GM18907 (cell line): ENCODE data around the gene BSN.
A peak's percentile ranks its signal among the peaks of the same experiment; 100 is the strongest.
"Not testable (repeated sequence)": the region's sequence is repeated elsewhere in the genome, so short reads cannot be mapped to it uniquely, and the experiment has no call there.

Source experiments
- ATAC-seq: cut with Tn5 transposase; IDR thresholded peaks from one replicate; pipeline ENCODE4 v1.9.1; 2021; ENCODE audit warnings: mild to moderate bottlenecking, moderate library complexity; ENCODE audit not compliant: unreplicated experiment

BSN gene

DNA sequence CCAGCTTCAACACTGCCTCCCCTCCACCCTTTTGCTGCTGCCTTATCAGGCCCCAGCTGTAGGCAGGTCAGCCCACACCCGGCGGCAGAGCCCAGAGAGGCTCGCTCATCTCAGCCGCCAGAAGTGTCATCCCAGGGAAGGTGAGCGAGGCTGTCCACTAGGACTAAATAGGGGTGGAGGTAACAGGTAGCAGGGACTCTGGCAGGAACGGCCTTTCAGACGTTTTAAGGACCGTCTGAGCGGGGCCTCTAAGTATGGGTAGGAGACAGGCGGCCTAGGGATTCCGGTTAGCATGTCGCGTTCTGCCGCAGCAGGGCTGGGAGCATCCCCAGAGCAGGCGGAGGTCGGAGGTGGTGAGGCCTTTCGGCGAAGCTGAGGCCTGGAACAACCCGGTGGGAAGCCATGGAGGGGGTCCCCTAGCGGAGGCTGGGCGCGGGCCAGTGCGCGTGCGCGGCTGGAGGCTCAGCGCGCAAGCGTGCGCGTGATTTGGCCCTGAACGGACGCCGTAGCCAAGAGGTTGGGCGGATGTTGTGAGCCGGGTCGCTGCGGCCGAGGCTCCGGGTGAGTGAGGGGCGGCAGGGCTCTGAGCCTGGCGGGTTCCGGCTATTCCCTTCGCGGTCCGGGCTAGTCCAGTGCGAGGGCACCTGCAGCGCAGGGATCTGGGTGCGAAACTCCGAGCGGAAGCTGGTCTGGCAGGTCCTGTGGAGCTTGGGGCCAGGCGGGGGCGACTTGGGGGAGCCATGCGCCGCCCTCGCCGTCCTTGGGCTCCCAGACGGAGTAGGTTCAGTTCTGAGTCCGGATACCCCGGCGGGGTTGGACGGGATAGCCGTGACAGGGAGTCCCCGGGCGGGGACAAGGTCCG, 135.0 kb downstream of the BSN start, which contains the start of the genes MST1 and RNF123:
MST1 (minus strand) TSS at position 429 of the 862 bp plus-strand sequence. CDS start 783 bp downstream, outside the sequence.
RNF123 (plus strand) TSS at position 512 of the 862 bp plus-strand sequence. CDS start 1,609 bp downstream, outside the sequence.
- peak; percentile 56 for ATAC-seq

DNA sequence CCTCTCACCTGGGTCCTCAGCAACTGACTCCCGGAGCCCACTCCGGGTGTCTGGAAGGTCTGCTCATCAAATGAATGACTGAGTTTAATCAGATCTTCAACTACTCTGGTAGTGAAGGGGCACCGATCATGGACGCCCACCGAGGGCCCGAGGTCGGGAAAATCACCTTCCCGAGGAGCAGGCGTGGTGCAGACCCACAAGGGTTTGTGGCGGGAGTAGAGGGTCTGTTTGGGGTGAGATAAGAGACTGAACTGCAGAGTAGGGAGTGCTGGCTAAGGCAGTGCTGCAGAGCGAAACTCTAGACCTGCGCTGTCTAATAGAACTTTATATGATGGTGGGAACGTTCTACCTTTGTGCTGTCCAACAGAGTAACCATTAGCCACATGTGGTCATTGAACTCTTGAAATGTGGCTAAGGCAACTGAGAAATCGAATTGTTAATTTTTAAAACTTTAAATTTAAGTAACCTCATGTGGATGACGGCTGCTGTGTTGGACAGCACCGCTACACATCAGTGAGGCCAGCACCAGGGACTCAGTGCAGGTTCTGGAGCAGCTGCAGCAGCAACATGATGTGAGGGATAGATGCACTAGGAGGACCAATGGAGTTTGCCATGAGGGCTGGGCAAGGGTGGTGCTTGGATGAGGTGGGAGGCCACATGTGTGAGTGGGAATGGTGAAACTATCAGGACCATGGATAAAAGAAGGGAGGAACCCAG, 135.8 kb downstream of the BSN start:
- peak; percentile 1 for ATAC-seq

- not testable (repeated sequence) for ATAC-seq
Measured at GRCh38 chr3:49690856-49691255, 136.6 kb downstream of the BSN start.

DNA sequence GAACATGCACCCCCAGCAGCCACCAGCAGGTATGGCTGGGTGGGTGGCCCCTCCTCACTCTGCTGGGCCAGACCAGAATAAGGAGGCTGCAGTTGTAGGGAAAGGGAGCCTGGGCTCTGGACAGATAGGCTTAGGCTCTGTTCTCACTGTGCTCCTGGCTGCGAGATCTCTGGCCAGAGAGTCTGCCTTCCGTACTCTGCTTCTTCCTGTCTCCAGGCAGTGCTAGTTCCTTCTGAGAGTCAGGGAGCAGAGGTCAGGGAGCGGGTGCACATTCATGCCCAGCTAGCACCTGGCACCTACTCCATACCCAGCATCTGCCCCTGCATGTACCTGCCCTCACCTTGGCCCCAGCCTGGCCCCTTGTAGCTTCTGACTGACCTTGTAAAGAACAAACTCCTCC, 137.2 kb downstream of the BSN start:
- ATAC-seq: not testable (repeated sequence)

GRCh38 chr3:49694409-49695070, 140.3 kb downstream of the BSN start:
- ATAC-seq: not testable (repeated sequence)

GRCh38 chr3:49695350-49696015, 141.2 kb downstream of the BSN start:
- not testable (repeated sequence) for ATAC-seq

GRCh38 chr3:49699281-49699979, 145.2 kb downstream of the BSN start:
- ATAC-seq: no peak

- ATAC-seq: no peak
Measured at GRCh38 chr3:49700014-49700413, 145.7 kb downstream of the BSN start.

DNA sequence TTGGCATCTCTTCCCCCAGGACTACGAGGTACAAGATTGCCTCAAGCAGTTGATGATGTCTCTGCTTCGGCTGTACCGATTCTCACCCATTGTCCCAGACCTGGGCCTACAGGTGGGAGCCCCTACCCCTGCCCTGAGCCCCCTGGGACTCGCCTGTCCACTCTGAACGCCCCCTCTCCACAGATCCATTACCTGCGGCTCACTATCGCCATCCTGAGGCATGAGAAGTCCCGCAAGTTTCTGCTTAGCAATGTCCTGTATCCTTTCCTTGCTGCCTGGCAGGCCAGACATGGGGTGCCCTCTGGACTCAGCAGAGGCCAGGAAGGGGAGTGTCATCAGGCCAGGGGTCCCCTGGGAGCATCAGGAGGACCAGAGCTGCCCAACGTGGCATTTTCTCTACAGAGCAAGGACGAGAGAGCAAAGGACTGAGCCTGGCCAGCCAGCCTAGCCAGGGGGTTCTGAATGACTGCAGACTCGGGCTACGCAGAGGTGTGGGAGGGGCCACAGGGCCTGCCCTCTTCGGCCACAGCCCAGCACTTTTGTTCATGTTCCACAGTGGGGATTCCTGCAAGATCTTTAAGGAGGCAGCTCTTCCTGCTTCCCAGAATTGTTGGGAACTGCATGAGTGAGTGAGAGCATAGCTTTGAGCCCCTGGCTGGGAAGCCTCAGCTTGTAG, 146.3 kb downstream of the BSN start:
- ATAC-seq: no peak

DNA sequence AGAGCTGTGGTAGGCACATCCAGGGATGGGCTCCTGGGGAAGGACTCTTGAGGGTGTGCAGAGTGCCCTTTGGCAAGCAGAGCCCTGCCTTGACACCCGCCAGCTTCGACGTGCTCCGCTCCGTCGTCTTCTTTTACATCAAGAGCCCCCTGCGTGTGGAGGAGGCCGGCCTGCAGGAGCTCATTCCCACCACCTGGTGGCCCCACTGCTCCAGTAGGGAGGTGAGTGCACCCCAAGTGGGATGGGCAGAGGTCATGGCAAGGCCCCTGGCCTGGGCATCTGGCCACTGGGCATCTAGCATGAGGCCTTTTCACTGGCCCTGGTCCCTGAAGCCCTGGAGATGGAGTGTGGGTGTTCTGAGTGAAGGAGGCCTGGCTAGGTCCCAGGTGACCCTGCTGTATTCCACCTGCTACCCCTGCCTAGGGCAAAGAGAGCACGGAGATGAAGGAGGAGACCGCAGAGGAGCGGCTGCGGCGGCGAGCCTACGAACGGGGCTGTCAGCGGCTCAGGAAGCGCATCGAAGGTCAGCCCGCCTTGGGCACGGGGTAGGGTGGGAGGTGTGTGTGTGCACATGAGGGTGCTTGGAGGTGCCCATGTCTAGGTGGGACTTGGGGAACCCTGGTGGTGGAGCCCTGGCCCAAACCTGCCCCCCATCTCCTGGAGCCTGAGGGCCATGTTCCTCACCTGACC, 147.3 kb downstream of the BSN start:
- ATAC-seq: no peak

- ATAC-seq: no peak
Measured at GRCh38 chr3:49702672-49703071, 148.4 kb downstream of the BSN start.

DNA sequence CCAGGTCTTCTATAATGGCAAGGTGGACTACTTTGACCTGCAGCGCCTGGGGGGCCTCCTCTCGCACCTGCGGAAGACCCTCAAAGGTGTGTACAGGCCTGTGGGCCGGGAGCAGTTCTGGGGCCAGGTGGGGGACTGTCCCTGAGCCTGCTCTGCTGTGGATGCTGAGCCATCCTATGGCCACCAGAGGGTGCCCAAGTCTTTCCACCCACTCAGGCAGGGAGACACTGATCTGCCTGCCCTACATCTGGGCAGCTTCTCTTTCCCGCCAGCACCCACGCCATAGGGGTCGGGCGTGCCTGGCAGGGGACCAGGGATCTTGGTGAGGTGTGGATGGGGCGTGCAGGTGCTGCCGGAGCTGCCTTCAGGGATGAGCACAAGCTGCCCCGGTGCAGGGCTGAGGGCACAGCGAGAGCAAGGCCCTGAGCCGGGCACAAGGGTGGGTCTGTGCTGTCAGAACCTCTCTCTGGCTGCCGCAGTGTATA, 149.2 kb downstream of the BSN start:
- ATAC-seq: peak; percentile 46

GRCh38 chr3:49703956-49704355, 149.7 kb downstream of the BSN start:
- no peak for ATAC-seq

GRCh38 chr3:49704629-49705028, 150.4 kb downstream of the BSN start:
- ATAC-seq: no peak

GRCh38 chr3:49705390-49705960, 151.2 kb downstream of the BSN start:
- no peak for ATAC-seq

DNA sequence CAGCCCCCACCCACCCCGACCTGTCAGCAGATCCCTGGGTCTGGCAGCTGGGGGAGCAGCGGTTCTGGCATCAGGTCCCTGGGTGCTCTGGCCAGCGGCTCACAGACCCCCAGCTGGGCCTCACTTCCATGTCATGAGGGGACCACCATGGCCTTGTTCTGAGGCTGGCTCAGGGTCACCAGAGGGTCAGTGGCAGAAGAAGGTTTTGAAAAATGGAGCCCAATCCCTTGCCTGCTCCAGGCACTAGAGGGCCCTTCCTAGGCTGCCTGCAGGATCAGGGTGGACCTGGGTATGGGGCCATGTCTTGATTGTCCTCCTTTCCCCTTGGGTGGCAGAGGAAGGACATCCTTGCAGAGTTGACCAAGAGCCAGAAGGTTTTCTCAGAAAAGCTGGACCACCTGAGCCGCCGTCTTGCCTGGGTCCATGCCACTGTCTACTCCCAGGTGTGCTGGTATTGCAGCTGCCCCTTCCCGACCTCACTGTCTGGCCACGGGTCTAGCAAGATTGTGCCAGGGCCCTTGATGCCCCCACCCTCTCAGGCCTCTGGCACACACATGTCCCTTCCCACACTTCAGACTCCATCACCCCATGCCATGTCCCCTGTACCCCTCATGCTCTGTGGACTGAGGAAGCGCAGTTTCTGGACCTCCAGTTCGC, 152.3 kb downstream of the BSN start:
- ATAC-seq: no peak

DNA sequence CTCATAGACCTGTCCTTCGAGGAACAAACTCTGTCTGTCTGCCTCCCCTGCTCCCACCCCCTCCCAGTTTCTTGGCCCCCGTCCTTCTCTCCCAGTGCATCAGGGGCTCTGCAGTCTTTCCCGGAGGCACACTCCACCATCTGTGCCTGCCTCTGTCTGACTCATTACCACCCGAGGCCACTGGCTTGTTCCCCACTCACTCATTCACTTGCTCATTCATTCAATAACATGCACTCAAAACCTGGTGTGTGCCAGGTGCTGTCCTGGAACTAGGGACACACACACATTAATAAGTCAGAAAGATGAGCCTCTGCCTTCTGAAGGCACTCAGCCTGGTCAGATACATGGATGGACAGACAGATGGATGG, 152.8 kb downstream of the BSN start:
- ATAC-seq: no peak

GRCh38 chr3:49709852-49710251, 155.6 kb downstream of the BSN start:
- ATAC-seq: no peak
